ENCODE results near the gene ZDHHC11B. TPM values are rescaled to one million over a fixed set of nuclear protein-coding genes. Genes with fewer than 3 reads are reported as not detected.
"Not testable (repeated sequence)": the region's sequence is repeated elsewhere in the genome, so short reads cannot be mapped to it uniquely, and the experiment has no call there.

ZDHHC11B gene, protein sequence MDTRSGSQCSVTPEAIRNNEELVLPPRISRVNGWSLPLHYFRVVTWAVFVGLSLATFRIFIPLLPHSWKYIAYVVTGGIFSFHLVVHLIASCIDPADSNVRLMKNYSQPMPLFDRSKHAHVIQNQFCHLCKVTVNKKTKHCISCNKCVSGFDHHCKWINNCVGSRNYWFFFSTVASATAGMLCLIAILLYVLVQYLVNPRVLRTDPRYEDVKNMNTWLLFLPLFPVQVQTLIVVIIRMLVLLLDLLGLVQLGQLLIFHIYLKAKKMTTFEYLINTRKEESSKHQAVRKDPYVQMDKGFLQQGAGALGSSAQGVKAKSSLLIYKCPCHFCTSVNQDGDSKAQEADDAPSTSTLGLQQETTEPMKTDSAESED
- total RNA-seq (2014; rRNA removed; shearing (Covaris generic)): 0.40 TPM in 1 of 2 replicates, not detected in the other
- polyA plus RNA-seq (2015; cell fraction: cytosol; rRNA removed): 0.05 and 0.14 TPM in 2 replicates
- 0.84 and 1.1 TPM in 2 replicates for polyA plus RNA-seq (2015; cell fraction: nucleus; rRNA removed)

DNA sequence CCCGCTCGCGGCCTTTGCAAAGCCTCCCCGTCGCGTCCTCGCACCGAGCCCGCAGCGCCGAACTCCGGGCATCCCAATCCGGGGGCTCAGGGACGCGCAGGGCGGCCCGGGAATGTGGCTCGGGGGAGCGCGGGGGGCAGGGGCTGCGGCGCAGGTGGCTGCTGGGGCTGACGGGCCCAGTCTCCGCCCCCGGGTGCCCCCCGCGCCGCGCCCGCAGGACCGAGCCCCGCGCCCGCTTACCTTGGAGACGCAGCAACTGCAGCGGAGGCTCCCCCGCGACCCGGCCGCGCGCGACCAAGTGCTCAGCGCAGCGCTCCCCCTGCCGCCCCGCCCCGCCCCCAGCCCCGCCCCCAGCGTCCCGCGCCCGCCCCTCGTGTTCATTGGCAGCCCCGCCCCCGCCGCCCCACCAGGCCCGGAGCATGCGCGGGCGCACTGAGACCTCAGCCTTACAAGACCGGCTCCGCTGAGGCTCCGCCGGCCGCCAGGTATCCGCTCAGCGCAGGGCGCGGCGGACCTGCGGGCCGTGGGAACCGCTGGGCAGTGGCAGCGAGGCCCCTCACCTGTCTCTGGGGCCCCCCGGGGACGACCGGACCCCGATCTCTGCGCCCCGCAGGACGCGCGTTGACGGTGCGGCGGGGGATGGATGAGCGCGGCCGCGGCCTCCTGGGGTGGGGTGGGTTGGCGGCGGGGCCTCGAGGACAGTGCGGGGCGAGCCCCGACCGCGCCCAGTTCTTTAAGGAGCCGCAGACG is at the start of gene ZDHHC11B:
Gene ZDHHC11B (minus strand): TSS at position 302 of the 750 bp plus-strand sequence. CDS start 17,810 bp downstream, outside the sequence.
- peak; percentile 60 for DNase-seq (ENCODE audit: low read depth)

DNA sequence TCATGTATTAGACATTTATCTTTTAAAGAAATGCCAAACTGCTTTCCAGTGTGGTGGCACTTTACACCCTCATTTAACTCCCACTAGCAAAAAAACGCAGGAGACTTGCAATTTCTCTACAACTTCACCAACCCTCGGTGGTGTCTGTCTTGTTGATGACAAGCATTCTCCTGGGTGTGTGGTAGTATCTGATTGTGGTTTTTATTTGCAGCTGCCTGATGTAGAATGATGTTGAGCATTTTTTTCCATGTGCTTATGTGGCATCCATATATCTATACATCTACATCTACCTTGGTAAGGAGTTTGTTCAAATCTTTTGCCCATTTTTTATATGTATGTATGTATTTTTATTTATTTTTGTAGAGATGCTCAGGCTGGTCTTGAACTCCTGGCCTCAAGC is 49.5 kb upstream of the ZDHHC11B start:
- DNase-seq (ENCODE audit: low read depth): not testable (repeated sequence)

DNA sequence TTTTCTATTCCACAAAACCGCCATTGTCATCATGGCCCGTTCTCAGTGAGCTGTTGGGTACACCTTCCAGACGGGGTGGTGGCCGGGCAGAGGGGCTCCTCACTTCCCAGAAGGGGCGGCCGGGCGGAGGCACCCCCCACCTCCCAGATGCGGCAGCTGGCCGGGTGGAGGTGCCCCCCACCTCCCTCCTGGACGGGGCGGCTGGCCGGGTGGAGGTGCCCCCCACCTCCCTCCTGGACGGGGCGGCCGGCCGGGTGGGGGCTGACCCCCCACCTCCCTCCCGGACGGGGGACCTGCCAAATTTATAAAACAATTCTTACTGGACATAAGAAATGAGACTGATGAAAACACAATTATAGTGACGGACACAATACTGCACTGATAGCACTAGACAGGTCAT is 43.7 kb upstream of the ZDHHC11B start:
- DNase-seq (ENCODE audit: low read depth): not testable (repeated sequence)

DNA sequence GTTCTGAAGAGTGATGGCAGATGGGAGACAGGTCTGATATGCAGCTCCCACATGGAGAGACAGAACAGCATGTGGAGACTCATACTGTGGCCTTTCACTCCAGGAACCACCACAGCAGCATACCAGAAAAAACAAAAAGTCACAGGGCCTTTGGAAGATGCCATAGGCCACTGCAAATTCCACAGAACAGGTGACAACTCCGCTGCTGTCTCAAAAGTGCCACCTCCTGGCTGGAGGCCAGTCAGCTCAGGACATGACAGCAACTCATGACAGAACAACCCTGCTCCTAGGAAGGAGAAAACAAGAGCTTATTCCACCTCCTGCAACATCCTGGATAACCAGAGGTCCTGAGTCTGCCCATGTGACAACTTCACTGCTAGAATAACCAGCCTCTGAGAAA is 41.0 kb upstream of the ZDHHC11B start:
- DNase-seq (ENCODE audit: low read depth): not testable (repeated sequence)

DNA sequence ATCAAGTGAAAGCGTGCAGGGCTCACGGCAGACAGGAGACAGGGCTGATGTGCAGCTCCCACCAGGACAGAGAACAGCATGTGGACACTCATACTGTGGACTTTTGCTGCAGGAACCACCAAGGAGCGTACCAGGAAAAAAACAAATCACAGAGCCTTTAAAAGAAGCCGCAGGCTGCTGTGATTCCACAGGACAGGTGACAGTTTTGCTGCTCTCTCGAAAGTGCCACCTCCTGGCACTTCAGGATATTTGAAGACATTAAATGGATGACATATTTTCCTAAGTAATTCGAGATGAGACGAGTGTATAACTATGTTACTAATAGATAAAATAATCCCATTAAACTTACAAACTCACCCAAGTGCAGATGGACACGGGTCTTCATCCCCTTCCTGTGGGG is 37.0 kb upstream of the ZDHHC11B start:
- DNase-seq (ENCODE audit: low read depth): no peak

DNA sequence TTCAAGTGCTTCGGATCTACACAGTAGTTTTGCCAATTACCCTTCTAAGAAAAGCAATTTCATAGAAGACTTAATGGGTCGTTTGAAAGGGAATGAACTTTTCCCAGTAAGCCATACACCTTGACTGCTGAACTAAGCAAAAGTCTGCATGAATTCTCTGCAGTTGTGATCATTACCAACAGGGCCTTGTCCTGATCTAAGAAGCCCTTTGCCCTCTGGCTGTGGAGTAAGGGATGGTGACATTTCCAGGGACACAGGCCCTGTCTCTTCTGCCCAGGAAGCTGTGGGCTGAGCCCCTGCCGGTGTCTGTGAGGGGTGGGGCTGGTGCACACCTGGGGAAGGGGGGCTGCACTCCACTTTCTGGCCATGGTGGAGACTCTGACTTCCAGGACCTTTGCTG is 35.7 kb upstream of the ZDHHC11B start:
- no peak for DNase-seq (ENCODE audit: low read depth)

DNA sequence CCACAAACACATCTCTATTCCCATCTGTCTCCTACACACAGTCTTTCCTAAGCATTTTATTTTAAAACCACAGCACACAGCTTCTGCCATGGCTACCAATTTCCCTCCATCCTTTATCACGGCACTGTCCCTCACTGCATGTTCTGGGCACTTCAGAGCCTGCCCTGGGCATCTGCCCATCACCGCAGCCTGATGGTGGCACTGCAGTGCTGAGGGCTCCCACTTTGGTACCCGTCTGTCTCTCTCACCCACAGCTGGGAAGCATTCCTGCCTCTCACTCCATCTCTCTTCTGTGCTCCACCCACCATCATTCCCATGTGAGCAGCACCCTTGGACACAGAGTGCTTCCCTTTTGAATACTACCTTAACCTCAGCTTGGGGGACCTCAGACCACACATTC is 34.5 kb upstream of the ZDHHC11B start:
- DNase-seq (ENCODE audit: low read depth): no peak

DNA sequence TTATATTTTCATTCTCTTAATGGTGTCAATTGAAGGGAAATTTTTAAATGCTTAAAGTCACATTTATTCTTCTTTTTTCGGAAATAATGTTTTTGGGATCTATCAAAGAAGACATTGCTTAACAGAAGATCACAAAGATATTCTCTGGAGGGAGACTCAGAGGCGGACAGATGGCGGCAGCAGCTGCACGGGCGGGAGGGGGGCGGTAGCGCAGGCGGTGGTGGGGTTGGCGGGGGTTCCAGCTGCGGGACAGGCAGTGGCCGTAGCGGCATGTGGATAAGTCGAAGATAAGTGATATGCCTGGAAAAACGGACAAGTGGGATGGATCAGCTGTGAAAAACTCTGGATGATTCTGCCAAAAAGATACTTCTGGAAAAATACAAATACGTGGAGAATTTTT is 31.6 kb upstream of the ZDHHC11B start:
- no peak for DNase-seq (ENCODE audit: low read depth)

DNA sequence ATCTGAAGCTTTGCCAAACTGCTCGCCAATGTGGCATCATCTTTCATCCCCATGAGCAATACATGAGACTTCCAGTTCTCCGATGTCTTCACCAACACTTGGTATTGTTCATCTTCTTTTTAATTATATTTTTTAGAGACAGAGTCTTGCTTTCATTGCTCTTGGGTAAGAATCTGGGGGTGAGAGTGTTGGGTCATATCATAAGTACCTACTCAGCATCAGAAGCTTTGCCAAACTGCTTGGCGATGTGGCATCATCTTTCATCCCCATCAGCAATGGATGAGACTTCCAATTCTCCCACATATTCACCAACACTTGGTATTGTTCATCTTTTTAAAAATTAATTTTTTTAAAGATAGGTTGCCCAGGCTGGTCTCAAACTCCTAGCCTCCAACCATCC is 30.9 kb upstream of the ZDHHC11B start:
- DNase-seq (ENCODE audit: low read depth): no peak

DNA sequence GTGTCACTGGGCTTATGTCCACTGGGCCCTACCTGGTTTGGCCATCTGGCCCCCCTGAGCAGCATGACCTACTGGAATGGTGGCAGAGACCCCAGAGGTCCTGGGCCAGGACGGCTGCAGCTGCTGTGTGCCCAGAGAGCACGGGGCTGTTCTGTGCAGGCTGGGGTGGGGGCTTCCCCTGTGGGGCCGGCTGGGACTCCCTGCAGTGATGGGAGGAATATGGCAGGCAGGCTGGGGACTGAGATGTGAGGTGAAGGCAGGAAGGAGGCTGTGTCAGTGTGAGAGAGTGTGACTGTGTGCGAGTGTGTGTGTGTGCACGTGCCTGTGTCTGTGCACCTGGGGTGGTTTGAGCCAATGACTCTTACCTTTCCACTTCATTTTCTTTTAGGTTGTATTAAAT is 29.0 kb upstream of the ZDHHC11B start:
- not testable (repeated sequence) for DNase-seq (ENCODE audit: low read depth)

DNA sequence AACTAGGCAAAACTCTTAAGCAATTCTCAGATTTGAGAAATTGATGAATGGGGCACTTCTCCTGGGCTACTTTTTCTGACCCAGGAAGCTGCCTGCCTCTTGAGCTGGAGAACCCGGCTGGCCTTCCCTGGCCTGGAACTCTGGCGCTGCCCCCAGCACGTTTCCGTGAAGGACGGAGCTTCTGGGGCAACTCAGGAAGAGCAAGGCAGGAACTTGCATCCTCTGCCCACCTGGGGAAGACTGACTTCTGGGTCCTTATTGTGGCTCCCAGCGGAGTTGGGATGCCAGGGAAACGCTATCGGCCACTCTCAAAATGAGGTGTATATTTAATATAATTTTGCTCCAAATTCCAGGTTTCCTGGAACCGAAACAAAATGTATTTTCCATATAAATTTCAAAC is 26.9 kb upstream of the ZDHHC11B start:
- DNase-seq (ENCODE audit: low read depth): peak; percentile 31

DNA sequence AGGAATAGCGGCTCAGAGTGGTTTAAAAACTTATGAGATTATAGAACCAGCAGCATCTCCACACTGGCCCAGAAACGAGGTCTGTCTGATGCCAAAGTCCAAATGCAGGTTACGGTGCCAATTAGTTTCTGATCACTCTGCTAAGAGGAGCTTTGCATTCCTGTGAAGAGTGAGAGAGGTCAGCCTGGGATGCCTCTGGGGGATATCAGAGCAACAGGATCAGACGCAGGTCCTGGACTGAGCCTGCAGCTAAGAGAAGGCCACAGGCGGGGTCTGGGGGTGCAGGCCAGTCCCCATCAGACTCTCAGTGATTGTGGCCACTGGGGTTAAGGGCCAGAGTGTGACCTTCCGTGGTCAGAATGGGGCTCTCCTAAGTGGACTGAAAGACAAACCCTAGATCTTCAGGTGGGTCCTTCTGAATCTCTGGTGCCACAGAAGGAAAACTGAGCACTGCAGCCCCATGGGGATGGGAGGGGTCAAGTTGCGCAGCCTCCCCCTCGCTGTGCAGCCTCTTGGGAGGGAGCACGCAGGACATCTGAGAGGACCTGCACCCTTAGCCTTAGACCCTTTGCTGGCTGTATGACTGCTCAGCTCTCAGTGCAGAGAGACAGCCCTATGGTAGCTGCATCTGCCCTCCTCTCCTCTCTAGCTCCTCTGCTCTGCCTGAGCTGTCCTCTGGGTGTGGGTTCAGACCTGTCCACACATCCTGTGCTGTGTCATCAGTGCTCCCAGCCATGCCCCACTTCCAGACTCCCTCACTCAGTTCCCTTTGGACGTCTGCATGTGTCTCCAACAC is 23.4 kb upstream of the ZDHHC11B start:
- not testable (repeated sequence) for DNase-seq (ENCODE audit: low read depth)

DNA sequence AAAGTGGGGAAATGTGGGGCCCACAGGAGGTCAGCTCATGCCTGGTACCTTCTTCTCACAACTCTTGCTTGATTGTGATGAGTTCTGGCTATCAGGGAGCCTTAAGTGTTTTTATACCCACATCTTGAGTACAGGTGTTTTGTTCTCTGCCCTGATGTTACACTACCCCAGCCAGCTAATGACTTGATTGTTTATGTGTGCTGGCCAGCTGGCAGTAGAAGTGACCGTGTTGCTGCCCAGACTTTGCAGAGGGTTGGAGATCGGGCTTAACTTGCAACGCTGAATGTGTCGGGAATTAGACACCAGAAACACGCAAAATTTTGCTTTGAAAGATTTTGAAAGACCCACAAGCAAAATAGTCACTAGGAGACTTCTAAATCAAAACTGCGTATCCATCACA is 16.9 kb upstream of the ZDHHC11B start:
- no peak for DNase-seq (ENCODE audit: low read depth)

DNA sequence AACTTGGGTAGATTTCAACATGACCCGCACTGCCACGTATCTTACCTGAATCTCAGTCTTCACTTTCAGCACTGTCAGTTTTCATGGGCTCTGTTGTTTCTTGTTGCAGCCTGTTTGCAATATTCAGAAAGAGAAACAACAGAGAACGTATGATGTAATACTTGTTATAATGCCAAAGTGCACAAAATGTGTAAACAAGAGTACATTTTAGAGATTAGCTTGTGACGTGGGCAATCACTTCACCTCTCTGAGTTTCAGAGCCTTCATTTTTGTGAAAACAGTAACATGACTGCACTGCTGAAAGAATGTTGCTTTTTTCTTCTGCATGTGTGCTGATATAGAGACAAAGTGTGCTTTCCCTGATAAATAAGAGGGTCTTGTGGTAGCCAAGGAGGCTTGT is 16.5 kb upstream of the ZDHHC11B start:
- not testable (repeated sequence) for DNase-seq (ENCODE audit: low read depth)

DNA sequence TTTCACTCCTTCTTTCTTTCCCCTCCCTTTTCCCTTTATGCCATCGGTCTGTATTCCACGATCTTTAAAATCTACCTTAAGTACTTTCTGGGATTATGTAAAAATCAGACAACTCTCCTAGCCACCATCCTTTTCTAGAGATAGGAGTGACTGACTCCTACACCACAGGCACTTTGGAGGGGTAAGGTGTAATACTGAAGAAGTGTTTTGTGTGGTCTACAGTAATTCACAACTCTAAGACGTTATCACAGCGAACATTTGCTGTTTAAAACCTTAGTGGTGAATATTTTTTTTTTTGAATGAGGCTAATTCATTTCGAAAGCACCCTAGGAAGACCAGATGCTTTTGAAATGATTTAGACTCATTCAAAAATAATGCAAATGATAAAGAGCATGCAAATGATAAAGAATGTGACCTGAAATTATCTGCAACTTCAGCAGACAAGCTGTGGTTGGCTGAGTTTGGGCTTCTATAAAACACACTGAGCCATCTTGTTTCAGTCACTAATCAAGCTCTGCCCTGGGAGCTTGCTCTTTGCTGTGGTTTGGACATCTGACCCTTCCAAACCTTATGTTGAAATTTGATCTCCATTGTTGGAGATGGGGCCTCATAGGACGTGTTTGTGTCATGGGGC is 14.1 kb upstream of the ZDHHC11B start:
- DNase-seq (ENCODE audit: low read depth): not testable (repeated sequence)

DNA sequence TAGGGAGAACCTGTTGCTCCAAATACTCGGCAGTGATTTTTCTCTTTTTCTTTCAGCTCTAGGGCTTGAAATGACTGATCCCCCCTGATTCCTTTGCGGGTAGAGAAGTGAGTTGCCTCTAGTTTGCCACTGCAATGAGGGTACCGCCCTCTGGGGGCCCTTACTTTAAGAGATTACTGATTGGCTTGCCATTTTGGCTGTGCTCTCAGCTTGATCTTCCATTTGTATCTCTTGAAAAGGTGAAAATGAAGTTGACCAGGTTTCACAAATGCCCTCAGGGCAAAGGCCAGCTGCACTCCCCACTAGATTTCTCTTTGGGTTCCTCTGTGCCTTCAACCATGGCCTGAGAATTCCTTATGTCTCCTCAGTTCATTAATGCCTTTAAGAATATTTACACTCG is 13.5 kb upstream of the ZDHHC11B start:
- not testable (repeated sequence) for DNase-seq (ENCODE audit: low read depth)

DNA sequence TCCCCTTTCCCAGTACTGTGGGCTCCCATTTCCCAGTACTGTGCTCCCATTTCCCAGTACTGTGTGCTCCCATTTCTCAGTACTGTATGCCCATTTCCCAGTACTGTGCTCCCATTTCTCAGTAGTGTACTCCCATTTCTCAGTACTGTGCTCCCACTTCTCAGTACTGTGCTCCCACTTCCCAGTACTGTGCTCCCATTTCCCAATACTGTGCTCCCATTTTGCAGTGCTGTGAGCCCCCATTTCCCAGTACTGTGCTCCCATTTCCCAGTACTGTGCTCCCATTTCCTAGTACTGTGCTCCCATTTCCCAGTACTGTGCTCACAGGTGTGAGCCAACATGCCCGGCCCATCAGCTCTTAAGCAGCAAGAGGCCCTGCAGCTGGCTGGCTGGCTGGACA is 11.3 kb upstream of the ZDHHC11B start:
- not testable (repeated sequence) for DNase-seq (ENCODE audit: low read depth)

DNA sequence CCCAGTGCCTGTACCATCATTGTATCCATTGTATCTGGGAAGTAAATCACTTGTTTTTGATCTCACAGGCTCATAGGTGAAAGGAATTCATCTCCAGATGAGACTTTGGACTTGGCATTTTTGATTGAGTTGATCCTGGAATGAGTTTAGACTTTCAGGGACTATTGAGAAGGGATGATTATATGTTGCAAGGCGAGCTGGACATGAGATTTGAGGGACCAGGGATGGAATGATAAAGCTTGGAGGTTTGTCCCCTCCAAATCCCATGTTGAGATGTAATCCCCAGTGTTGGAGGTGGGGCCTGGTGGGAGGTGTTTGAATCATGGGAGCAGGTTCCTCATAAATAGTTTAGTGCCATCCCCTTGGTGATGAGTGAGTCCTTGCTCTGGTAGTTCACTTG is 10.4 kb upstream of the ZDHHC11B start:
- not testable (repeated sequence) for DNase-seq (ENCODE audit: low read depth)

DNA sequence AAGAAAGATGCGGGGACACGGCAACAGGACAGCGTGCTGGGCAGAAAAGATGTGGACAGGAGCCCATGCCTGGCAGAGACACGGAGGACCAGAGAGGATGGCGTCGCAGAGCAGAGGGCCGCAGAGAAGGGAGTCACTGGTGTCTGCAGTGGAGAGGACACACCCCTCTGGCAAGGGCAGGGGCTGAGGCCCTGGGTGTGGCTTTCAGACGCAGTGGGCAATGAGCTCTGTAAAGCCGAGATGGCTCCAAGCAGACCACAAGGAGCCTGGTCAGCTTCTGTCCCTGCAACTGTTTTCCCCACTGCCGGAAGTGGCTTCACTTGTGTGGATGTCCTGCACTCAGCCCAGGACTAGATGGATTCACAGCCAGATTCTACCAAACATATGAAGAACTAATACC is 4.2 kb upstream of the ZDHHC11B start:
- DNase-seq (ENCODE audit: low read depth): not testable (repeated sequence)

DNA sequence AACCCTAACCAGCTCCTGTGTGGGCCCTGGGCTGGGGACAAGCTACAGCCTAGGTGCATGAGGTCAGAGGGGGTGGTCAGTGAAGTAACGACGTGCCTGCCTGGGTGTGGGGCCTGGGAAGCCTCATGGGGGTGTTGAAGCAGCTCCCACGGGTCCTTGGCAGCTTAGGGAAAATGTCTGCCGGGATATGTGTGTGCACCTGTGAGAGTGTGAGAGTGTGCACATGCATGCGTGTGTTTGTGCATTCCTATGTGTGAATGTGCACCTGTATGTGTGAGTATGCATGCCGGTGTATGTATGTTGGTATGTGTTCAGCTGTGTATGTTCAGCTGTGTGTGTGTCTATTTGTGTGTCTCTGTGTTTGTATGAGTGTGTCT is 3.3 kb upstream of the ZDHHC11B start:
- not testable (repeated sequence) for DNase-seq (ENCODE audit: low read depth)

DNA sequence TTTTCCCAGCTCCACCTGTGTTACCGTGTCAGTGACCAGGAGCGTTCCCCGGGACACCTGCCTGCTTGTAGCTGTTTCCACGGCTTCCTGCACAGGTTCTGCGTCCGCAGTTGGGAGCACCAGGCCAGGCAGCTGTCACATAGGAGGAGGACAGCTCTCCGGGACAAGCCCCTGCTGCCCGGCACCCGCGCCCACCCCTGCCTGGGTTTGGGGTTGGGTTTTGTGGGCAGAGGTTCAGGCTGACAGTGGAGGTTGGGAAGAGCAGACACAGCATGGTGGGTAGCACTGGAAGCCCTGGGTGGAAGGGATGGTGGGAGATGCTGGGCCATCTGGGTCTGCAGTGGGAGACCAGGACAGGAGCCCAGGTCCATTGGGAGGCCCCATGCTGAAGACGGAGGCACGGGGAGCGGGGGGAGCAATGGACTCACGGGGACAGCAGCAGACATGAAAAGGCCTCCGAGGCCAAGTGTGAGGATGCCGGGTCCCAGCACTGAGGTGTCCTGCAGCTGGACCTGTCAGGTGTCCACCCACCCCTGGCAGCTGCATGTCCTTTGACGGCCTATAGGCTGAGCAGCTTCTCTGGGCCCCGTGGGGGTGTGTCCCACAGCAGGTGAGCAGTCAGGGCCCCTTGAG is 2.8 kb upstream of the ZDHHC11B start:
- not testable (repeated sequence) for DNase-seq (ENCODE audit: low read depth)
